ENCODE data around the gene LSM12.
"Not testable (repeated sequence)": the region's sequence is repeated elsewhere in the genome, so short reads cannot be mapped to it uniquely, and the experiment has no call there.

The LSM12 gene

DNA sequence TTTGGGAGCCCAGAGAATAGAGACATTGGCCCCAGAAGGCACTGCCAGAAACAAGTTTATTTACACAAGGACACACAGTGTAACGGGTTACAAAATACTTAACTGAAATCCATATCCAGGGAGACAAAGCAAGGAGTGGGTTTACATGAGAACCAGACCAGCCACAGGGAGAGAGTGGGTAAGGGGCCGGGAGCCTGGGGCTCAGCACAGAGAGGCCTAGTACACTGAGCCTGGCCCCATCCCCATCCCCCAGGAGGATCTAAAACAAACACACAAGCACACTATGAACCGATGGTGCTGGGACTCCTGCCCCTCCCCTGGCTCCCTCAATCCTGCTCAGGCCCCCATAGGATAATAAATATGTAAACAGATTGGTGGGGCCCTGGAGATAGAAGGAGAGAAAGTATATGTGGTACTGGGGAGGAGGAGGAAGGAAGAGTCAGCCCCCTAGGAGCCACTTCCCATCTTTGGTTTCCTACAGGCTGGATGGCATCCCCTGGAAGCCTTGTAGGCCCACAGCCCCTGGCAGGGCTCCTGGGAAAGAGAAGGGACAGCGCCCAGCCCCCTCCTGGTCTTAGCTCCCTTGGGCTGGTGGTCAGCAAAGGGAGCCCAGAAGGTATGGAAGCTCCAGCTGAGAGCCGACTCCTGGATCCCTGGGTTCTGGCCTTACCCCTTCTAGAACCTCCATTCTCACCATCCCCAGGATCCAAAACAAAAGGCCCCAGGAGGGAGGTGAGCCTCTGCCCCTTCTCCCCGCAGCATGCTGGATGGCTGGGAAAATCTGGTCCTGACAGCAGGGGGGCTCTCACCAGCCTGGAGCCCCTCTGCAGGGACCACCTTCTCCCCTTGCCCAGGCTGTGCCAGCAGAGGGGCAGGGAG, 10.5 kb upstream of the LSM12 start:
- in situ Hi-C loops (cut with MboI; ENCODE audit: low sequenced_read_pairs) = no loop called here

DNA sequence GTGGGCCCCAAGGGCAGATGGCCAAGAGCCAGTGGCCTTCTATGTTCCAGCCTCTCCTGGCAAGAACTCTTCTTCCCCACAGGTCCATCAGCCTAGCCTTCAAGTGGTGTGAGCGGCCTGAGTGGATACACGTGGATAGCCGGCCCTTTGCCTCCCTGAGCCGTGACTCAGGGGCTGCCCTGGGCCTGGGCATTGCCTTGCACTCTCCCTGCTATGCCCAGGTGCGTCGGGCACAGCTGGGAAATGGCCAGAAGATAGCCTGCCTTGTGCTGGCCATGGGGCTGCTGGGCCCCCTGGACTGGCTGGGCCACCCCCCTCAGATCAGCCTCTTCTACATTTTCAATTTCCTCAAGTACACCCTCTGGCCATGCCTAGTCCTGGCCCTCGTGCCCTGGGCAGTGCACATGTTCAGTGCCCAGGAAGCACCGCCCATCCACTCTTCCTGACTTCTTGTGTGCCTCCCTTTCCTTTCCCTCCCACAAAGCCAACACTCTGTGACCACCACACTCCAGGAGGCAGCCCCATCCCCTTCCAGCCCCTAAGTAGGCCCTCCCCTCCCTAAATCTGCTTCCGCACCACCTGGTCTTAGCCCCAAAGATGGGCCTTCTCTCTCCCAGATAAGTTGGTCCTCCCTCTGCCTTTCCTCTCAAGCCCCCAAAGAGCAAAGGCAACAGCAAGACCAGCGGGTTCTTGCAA, 9.3 kb upstream of the LSM12 start:
- in situ Hi-C loops (cut with MboI; ENCODE audit: low sequenced_read_pairs) = no loop called here

DNA sequence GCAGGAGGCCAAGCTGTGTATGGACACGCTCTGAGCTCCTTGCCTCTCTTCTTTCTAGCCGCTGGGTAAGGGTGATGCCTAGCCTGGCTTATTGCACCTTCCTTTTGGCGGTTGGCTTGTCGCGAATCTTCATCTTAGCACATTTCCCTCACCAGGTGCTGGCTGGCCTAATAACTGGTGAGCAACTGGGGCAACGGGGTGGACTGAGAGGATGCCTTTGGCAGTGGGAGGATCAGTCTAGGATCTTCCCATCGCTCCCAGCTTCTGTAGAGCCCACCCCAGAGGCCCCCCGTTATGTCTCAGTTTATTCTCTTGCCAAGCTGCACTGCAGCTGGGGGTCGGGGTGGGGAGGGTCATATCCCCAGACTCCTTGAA, 8.4 kb upstream of the LSM12 start:
- in situ Hi-C loops (cut with MboI; ENCODE audit: low sequenced_read_pairs) = no loop called here

DNA sequence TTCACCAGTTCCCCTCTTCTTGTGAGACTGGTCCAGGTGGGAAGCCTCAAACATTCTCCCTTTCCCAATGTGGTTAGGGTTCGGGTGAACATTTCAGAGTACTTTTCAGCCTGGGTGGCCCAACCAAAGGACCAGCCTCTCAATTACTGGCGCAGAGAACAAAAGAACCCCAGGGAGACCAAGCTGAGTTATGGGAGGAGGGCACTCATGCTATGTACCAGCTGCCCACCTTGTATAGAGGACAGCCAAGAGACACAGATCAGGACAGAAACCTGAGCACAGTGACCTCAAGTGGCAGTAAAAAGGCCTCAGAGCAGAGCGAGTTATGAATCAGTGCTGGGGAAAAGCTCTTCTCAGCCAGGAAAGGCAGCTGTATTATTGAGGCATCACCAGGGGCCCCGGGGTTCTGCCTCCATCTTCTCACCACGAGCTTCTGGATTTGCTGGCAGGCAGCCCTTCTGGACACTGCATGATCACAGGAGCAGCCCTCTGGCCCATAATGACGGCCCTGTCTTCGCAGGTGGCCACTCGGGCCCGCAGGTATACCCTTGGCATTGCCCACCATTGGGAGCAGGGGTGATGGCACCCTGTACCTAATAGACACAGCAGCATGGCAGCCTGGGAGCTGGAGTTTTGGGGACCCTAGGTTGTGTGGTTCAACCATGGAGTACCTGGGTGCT, 7.9 kb upstream of the LSM12 start:
- in situ Hi-C loops (cut with MboI; ENCODE audit: low sequenced_read_pairs) = no loop called here

DNA sequence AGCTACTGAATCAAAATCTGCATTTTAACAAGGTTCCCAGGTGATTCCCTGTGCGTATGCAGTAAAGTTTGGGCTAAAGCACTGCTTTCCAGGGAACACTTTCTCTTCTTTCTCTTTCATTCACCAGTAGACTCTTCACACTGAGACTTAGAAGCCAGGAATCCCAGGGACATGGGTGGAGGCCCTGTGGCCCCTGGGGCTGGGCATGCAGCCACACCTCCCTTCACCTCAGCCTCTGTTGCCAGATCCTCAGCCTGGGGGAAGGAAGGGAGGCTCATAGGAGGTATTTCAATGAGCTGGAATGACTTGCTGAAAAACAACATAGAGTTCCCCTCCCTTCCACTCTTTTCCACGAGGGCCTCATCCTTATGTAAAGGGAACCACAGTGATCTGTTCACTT, 5.3 kb upstream of the LSM12 start:
- in situ Hi-C loops (cut with MboI; ENCODE audit: low sequenced_read_pairs) = no loop called here

DNA sequence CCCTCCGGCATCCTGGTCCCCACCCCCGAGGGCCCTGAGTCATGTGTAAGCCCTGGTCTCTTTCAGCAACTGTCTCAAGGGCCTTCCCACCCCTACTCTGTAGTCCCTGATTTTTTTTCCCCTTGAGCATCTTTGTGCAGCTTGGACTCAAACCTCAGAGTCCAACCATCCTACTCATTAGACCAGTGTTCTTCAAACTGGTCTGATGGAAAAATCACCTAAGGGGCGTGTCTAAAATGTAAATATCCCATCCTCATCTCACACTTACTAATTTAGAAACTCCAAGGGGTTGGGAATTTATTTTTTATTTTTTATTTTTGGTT, 4.7 kb upstream of the LSM12 start:
- in situ Hi-C loops (cut with MboI; ENCODE audit: low sequenced_read_pairs) = no loop called here

DNA sequence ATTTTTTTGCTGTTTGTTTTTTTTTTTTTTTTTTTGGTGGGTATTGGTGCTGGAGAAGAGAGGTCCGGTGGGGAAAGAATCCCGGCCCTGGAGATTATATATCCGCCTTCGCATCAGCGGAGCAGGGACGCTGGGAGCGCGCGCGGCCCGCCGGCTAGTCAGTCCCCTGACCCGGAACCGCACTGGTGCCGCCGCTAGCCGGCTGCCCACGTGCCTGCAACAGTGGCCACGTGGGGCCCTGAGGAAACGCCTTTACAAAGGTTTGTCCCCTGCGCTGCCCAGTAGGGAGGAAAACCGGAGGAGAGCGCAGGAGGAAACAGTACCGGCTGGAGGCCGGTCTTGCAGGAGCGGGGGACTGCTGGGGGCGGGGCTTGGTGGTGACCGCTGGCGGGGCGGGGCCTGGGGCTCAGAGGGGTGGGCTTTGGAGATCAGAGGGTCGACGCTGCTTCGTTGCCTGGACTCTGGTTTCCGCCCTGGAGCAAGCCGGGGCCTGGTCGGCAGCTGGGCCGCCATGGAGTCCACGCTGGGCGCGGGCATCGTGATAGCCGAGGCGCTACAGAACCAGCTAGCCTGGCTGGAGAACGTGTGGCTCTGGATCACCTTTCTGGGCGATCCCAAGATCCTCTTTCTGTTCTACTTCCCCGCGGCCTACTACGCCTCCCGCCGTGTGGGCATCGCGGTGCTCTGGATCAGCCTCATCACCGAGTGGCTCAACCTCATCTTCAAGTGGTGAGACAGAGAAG, 4.2 kb upstream of the LSM12 start, which contains the start of gene G6PC3:
Gene G6PC3, plus strand, starts transcription at position 281 of the 743 bp plus-strand sequence. Its CDS starts 231 bp downstream, at position 512.
- in situ Hi-C loops (cut with MboI; ENCODE audit: low sequenced_read_pairs) = no loop called here

DNA sequence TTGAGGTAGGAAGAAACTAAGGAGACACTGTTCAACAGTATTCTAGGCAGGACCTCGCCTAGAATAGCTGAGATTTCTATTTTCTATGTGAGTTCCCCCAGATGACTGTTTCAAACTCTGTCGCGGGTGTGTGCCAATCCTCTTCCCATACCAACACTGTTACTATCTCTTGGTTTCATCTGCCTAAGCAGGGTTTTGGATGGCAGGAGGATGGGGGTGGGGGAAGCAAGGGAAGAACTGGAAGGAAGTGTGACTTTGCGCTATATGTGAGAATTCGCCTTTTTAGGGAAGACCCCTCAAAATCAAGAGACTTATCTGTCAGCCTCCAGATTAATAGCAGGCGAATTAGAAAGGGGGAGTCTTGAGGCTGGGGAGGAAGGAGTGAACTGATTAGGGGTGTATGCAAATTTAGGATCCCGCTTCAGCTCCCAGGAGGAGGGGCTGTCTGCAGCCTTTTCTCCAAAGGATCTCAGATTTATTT, 3.5 kb upstream of the LSM12 start:
- in situ Hi-C loops (cut with MboI; ENCODE audit: low sequenced_read_pairs) = no loop called here

DNA sequence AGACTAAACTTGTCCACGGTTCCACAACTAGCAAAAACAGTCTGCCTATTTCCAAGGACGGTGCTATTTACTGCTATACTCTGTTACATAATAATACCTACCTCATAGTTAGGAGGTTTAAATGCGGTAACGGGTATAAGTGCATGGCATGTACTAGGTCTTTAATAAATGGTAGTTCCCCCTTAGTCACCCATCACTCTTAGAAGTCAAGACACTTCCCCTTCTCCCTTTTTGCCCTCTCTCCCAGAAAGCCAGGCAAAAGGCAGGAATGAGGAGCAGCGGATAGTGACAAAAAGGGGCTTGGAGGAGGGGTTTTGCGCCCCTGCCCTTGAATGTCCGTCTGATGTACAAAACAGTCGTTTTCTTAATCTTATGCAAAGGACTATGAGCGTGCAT, 1.1 kb upstream of the LSM12 start:
- in situ Hi-C loops (cut with MboI; ENCODE audit: low sequenced_read_pairs) = no loop called here

DNA sequence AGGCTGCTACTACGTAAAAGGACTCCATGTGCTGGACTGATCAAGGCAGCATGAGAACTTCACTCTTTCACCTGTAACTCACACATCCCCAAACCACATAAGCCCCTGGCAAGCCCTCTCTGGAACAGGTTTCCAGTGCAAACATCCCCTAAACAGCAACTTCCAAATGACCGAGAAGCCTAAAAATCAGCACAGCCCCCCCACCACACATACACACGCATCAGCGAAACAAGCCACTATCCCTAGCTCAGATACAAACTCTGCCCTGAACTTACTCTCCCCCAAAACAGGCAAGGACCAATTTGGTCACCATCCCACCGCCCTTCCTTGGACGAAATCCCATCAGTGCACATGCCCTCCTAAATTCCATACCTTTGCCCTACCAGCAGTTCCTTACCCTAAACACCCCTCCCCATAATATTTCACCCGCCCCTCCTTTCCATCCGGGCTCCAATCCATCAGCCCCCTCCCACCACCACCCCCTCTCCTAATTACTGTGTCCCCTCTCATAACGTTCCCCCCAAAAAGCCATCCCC, 735 bp downstream of the LSM12 start:
- in situ Hi-C loops (cut with MboI; ENCODE audit: low sequenced_read_pairs) = no loop called here

DNA sequence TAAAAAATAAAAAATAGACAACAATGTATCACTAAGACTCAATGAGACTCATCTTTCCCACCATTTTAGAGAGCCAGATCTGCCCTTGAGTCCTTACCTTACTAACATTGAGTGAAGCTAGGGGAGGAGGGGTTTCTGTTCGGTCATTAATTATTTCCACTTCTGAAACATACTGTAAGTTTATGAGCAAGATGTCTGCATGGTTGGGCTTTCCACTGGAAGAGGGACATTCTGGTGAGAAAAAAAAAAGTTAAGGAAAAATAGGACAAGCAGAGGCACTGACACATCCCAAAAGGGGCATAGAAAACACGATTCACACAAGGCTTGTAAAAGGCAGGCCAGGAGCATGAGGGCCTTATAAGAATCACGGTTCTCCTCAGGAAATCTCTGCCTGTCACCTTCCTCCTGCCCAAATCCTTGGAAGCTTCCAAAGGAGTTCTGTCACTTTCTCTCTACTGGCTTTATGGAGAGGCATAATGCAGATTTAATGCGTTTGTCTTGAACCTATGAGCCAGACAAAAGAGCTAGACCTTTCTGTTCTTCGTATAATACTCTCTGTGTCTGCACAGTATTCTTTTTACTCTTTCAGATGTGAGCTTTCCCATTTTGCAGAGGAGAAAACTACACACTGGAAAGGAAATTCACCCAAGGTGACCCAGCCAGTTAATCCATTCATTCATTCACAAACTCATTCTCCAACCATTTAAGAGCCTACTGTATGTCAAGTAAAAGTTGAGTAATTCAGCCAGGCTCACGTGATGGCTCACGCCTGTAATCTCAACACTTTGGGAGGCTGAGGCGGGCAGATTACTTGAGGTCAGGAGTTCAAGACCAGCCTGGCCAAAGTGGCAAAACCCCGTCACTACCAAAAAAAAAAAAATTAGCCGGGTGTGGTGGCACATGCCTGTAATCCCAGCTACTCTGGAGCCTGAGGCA, 2.5 kb downstream of the LSM12 start:
- in situ Hi-C loops (cut with MboI; ENCODE audit: low sequenced_read_pairs) = no loop called here

DNA sequence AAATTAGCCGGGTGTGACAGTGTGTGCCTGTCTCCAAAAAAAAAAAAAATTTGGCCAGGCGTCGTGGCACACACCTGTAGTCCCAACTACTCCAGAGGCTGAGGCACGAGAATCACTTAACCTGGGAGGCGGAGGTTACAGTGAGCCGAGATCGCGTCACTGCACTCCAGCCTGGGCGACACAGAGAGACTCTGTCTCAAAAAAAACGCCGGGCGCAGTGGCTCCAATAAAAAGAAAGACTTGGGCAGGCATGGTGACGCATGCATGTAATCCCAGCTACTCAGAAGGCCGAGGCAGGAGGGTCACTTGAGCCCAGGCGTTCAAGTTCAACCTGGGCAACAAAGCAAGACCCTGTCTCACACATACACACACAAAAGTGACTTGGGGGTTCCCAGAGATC, 3.6 kb downstream of the LSM12 start:
- in situ Hi-C loops (cut with MboI; ENCODE audit: low sequenced_read_pairs) = no loop called here

DNA sequence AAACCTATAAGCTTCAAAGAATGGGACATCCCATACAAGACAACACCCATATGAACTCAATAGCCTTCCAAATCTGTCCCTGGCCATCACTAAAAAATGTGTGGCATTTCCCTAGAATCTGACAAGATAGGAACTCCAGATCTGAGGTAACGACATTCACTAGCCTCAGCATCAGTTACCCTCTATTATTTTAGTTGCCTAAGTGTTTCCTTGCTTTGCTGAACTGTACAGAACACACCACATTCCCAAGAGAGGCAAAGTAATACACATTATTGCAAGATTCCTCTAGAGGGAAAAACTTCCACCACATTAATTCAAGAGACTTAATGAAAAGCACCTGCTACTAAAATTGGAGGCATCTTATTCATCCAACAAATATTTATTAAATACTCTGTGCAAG, 5.0 kb downstream of the LSM12 start:
- in situ Hi-C loops (cut with MboI; ENCODE audit: low sequenced_read_pairs) = no loop called here

DNA sequence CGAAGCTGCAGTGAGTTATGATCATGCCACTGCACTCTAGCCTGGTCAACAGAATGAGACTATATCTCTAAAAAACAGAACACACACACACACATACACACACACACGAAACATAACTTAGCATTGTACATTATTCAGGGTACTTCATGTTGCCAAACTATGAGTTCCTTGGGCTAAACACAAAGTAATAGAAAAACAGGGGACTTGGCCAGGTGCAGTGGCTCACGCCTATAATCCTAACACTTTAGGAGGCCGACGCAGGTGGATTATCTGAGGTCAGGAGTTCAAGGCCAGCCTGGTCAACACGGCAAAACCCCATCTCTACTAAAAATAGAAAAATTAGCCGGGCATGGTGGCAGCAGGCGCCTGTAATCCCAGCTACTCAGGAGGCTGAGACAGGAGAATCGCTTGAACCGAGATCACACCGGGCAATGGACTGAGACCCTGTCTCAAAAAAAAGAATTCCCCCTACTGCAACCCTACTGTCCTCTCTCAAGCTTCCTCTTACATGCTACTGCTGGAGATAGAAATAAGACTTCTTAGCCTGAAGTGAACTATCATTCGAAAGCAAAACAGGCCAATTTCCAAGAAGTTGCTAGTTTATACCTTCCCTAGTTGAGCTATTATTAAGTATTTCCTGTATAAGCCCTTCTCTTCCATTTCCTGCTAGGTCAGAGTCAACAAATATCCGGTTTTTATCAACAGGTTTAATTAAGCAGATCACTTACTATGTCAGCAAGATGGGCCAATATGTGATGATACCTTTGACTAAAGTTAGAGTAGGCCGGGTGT, 7.2 kb downstream of the LSM12 start:
- in situ Hi-C loops (cut with MboI; ENCODE audit: low sequenced_read_pairs) = no loop called here

DNA sequence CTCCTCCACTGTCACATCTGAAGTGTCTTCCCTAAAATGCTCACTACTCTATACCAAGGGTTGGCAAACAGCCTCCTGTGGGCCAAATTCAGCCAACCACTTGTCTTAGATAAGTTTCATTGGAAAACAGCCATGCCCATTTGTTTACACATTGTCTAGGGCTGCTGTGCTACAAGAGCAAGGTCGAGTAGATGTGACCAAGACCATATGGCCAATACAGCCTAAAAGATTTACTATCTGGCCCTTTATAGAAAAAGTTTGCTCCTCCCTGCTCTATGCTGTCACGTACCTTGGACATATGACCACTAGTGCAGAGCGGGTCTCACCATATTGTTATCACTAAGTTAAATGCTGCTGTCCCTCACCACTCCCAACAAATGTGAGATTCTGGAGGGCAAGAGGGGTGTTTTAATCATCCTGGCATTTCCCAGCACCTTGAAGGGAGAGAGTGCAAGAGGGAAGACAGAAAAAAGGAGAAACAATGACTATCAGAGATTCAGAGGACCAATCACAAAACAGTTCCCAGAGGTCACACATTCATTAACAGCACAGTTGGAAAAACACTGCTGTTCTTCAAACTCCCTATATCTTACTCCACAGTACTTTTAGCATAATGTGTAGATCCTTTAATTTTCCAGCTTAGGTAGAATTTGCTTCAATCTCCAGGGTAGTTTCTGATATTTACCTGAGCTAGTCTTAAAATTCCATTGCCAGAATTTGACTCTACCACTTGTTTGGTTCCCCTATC, 13.2 kb downstream of the LSM12 start:
- in situ Hi-C loops (cut with MboI; ENCODE audit: low sequenced_read_pairs) = no loop called here

DNA sequence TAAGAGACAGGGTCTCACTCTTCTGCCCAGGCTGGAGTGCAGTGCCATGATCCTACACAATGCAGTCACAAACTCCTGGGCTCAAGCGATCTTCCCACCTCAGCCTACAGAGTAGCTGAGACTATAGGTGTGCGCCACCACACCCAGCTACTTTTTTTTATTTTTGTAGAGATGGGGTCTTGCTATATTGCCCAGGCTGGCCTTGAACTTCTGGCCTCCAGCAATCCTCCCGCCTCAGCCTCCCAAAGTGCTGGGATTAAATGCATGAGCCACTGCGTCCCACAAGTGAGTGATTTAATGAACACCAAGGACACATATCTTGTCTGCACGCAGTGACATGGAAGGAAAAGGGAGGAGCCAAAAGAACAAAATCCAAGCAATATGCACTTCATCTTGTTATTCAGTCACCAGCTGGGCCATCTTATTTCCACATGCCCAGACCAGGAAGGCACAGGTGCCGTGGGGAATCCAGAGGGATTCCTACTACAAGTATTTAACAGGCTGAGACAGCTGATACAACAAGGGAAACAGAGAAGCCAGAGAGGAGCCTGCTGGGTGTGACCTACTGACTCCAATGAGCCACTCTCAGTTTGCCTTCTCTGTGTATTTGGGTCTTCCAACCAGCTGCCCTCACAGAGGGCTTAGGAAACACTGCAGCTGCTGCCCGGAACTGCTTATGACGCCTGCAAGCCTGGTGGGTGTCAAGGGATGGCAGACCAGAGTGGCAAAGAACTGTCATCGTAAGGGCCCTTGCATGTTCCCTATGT, 17.0 kb downstream of the LSM12 start:
- in situ Hi-C loops (cut with MboI; ENCODE audit: low sequenced_read_pairs) = no loop called here

DNA sequence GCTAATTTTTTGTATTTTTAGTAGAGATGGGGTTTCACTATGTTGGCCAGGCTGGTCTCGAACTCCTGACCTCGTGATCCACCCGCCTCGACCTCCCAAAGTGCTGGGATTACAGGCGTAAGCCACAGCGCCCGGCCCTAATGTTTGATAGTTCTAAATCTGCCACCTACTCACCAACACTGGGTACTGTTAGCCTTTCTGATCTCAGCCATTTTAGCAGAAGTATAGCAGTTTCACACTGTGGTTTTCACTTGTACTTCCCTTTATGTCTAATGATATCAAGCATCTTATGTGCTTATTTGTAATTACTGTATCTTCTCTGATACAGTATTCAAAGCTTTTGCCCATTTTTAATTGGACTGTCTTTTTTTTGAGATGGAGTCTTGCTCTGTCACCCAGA, 19.6 kb downstream of the LSM12 start:
- in situ Hi-C loops (cut with MboI; ENCODE audit: low sequenced_read_pairs) = not testable (repeated sequence)

DNA sequence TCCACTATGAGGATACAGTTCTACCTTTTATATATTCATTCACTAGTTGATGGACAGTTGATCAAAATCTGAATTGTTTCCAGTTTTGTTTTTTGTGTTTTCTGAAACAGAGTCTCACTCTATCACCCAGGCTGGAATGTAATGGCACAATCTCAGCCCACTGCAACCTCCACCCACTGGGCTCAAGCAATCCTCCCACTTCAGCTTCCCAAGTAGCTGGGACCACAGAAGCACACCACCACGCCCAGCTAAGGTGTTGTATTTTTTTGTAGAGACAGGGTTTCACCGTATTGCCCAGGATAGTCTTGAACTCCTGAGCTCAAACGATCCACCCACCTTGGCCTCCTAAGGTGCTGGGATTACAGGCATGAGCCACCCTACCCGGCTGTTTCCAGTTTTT, 21.0 kb downstream of the LSM12 start:
- in situ Hi-C loops (cut with MboI; ENCODE audit: low sequenced_read_pairs) = no loop called here
